ENCODE measurements around the gene VGLL4. TPM values are rescaled to one million over a fixed set of nuclear protein-coding genes. Genes with fewer than 3 reads are reported as not detected.
A peak's percentile ranks its signal among the peaks of the same experiment; 100 is the strongest.

Gene VGLL4
- polyA plus RNA-seq, 2 of the 4 experiments (the other 2 are of a cell fraction), result 24.7 to 28.1 TPM

DNA sequence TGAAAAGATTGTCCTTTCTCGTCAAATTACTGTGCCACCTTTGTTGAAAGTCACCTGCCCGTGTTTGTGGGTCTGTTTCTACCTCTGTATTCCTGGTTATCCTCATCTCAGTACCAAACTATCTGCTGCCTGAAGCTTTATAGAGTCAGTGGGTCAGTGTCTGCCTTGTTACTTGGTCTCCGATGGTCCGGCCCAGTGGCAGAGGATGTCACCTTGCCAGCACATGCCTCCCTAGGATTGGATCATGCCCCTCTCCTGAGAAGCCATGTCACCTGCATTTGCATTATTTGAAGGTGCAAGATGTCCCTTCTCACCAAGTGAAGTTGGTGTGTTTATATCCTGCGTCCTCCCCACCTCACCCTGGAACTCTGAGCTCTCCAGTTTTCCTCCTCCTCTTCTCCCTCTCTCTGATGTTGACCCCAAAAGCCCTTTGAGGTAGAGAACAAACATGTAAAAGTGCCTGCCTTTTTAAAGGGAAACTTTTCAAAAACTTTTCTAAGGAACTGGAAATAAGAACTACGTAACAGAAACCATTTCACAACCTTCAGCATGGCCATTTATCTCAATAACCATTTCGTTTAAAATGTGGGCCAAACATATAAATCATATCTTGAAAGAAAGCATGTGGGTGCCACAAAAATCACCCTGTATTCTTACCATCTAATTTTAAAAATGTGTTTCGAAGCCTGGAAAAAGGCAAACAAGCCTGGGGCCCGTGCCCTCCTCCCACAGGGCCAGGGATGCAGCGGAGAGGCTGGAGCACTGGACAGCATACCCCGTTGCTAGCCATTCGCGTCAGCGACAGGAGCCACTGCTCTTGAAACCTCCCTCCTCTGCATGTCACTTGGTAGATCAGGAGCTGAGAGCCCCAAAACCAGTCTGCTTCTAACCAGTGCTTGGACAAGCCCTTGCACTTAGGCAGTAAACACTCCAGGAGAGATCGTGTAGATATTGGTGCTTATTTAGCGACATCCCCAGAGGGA, 102.1 kb downstream of the VGLL4 start:
- 95% methylated on average over 16 of the region's 16 CpGs for WGBS (ENCODE audit: missing lambda C conversion rate)
- no peak for FAIRE-seq
- ChIA-PET CTCF (interaction anchor here (1.1 to 1.2 kb wide), 2 partner anchors 11 to 12 kb away, joined by 3 read pairs; no protein-coding TSS in a partner anchor), POLR2A (no interaction called here)
- Histone ChIP-seq H3K27ac (no peak overlapping the region), H3K4me2 (no peak overlapping the region), H3K9me3 (no peaks in the 10 kb centered on the region), H3K4me1 (no peaks in the 10 kb centered on the region), H3K4me3 (no peak overlapping the region)
- DNase-seq (ENCODE audit: low read depth in 1 of 2, low spot score in 1 of 2), result no peak
- ATAC-seq, result no peak
- TF ChIP-seq TFCP2L1 (CRISPR knock-in tag; IDR thresholded peaks at IDR 0.05) (no peak), ZC3H11A (IDR thresholded peaks at IDR 0.05) (no peak), BHLHE40 (IDR thresholded peaks at IDR 0.05; ENCODE audit: low read depth, low read length) (no peak)

DNA sequence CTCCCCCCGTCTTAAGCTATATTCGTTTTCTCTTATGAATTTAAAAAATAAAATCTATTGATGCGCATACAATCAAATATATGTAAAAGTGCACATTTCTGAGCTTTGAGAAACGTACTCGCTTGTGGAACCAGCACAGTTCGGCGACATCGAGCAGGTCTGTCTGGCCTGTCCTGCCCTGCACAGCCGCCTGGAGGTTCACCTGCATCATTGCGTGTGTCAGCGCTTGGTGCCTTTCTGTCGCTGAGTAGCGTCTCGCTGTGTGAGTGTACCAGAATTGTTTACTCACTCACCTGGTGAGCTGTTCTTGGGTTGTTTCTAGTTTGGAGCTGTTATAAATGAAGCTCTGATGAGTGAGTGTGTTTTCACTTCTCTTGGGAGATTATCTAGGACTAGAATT, 104.0 kb downstream of the VGLL4 start:
- Histone ChIP-seq H3K27ac (no peak overlapping the region), H3K4me1 (no peaks in the 10 kb centered on the region), H3K4me3 (no peak overlapping the region), H3K4me2 (no peak overlapping the region), H3K9me3 (no peaks in the 10 kb centered on the region)
- no peak for FAIRE-seq
- DNase-seq (ENCODE audit: low read depth in 1 of 2, low spot score in 1 of 2), result no peak
- peak in 1 of 2 experiments; percentile 37; a peak in 1 of 6 replicates for ATAC-seq
- POLR2A ChIA-PET, result no interaction called here
- 94% methylated on average over 14 of the region's 14 CpGs for WGBS (ENCODE audit: missing lambda C conversion rate)
- TF ChIP-seq KDM5A (IDR thresholded peaks at IDR 0.05) (no peak), JUN (IDR thresholded peaks at IDR 0.05) (no peak), POLR2AphosphoS2 (conservative IDR thresholded peaks at IDR 0.05; ENCODE audit: low read length) (no peak), CHD4 (IDR thresholded peaks at IDR 0.05; ENCODE audit: borderline replicate concordance) (no peak), POLR2A (IDR thresholded peaks at IDR 0.05; ENCODE audit: low read length) (no peak), RNF2 (IDR thresholded peaks at IDR 0.05; ENCODE audit: borderline replicate concordance, low read depth) (no peak), GATA3 (IDR thresholded peaks at IDR 0.05; ENCODE audit: borderline replicate concordance) (no peak), JUNB (IDR thresholded peaks at IDR 0.05) (no peak), TFCP2L1 (CRISPR knock-in tag; IDR thresholded peaks at IDR 0.05) (no peak), ZNF302 (CRISPR knock-in tag; IDR thresholded peaks at IDR 0.05) (no peak), CBX2 (IDR thresholded peaks at IDR 0.05; ENCODE audit: borderline replicate concordance, low read depth) (no peak), NPAS2 (CRISPR knock-in tag; IDR thresholded peaks at IDR 0.05; ENCODE audit: borderline replicate concordance) (no peak), ZFP36 (IDR thresholded peaks at IDR 0.05; ENCODE audit: borderline replicate concordance, partially characterized antibody) (no peak), HEYL (CRISPR knock-in tag; IDR thresholded peaks at IDR 0.05) (no peak), BHLHE40 (IDR thresholded peaks at IDR 0.05; ENCODE audit: low read depth, low read length) (no peak), HOXB5 (CRISPR knock-in tag; IDR thresholded peaks at IDR 0.05) (no peak), HOXA7 (CRISPR knock-in tag; IDR thresholded peaks at IDR 0.05) (no peak)
- TF ChIP-seq, protein P1, sequence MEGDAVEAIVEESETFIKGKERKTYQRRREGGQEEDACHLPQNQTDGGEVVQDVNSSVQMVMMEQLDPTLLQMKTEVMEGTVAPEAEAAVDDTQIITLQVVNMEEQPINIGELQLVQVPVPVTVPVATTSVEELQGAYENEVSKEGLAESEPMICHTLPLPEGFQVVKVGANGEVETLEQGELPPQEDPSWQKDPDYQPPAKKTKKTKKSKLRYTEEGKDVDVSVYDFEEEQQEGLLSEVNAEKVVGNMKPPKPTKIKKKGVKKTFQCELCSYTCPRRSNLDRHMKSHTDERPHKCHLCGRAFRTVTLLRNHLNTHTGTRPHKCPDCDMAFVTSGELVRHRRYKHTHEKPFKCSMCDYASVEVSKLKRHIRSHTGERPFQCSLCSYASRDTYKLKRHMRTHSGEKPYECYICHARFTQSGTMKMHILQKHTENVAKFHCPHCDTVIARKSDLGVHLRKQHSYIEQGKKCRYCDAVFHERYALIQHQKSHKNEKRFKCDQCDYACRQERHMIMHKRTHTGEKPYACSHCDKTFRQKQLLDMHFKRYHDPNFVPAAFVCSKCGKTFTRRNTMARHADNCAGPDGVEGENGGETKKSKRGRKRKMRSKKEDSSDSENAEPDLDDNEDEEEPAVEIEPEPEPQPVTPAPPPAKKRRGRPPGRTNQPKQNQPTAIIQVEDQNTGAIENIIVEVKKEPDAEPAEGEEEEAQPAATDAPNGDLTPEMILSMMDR (IDR thresholded peaks at IDR 0.05), result no peak
- TF ChIP-seq, protein P2, sequence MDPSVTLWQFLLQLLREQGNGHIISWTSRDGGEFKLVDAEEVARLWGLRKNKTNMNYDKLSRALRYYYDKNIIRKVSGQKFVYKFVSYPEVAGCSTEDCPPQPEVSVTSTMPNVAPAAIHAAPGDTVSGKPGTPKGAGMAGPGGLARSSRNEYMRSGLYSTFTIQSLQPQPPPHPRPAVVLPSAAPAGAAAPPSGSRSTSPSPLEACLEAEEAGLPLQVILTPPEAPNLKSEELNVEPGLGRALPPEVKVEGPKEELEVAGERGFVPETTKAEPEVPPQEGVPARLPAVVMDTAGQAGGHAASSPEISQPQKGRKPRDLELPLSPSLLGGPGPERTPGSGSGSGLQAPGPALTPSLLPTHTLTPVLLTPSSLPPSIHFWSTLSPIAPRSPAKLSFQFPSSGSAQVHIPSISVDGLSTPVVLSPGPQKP (IDR thresholded peaks at IDR 0.05; ENCODE audit: low read depth, low read length), result no peak
- TF ChIP-seq, protein P3, sequence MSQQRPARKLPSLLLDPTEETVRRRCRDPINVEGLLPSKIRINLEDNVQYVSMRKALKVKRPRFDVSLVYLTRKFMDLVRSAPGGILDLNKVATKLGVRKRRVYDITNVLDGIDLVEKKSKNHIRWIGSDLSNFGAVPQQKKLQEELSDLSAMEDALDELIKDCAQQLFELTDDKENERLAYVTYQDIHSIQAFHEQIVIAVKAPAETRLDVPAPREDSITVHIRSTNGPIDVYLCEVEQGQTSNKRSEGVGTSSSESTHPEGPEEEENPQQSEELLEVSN (IDR thresholded peaks at IDR 0.05; ENCODE audit: borderline replicate concordance, low read depth), result no peak
- CTCF ChIA-PET, result interaction anchor here (0.6 to 0.9 kb wide), 3 partner anchors 112 to 284 kb away, joined by 3 to 5 read pairs (median 3); no protein-coding TSS in a partner anchor

All from A549 (cell line).